SK-N-SH (cell line): ENCODE measurements around the gene LMTK2. TPM values are rescaled to one million over a fixed set of nuclear protein-coding genes. Genes with fewer than 3 reads are reported as not detected.

Experiments
- CTCF ChIA-PET: fragments of 300-600, 350-600 bp; formaldehyde crosslinking; extraction: SDS; loops from one replicate; lab custom pipeline; 2021; lab: Yijun Ruan, JAX
- POLR2A ChIA-PET: fragments of 350-600 bp; sonication (Branson Sonifier 250); formaldehyde crosslinking; extraction: SDS; loops from one replicate; lab custom pipeline; 2020; ENCODE audit warnings: antibody characterized with exemption, inconsistent platforms; lab: Yijun Ruan, JAX
- DNase-seq: peaks from one replicate; pipeline ENCODE4 v3.0.0; 2012
- H2AFZ ChIP-seq: fragments of 200-600 bp; sonication (generic); 2 replicates; pipeline ENCODE4 v1.8.1; 2016; ENCODE audit warnings: antibody characterized with exemption, mild to moderate bottlenecking, low read depth
- H3F3A ChIP-seq: fragments of 200-600 bp; sonication (generic); replicated peaks from 2 replicates; pipeline ENCODE3; 2016; ENCODE audit warnings: antibody characterized with exemption, mild to moderate bottlenecking; ENCODE audit not compliant: insufficient read depth
- H3K27ac ChIP-seq, 2 experiments: fragments of 200-500 bp in 1 of 2; fragments of 200-600 bp in 1 of 2; sonication (Bioruptor generic) in 1 of 2; sonication (generic), shearing (Covaris generic) in 1 of 2; 2 replicates each; pipeline versions ENCODE4 v1.5.1 to v1.6.1; 2014 to 2016; ENCODE audit warnings: low read depth in 2 of 2, inconsistent platforms in 1 of 2, low read length in 1 of 2, mild to moderate bottlenecking in 1 of 2, mixed read lengths in 1 of 2
- H3K27me3 ChIP-seq: fragments of 200-600 bp; sonication (generic), shearing (Covaris generic); 2 replicates; pipeline ENCODE4 v1.6.1; 2016; ENCODE audit warnings: mixed run types; ENCODE audit not compliant: insufficient read depth
- H3K36me3 ChIP-seq, 2 experiments: fragments of 200-500 bp in 1 of 2; fragments of 200-600 bp in 1 of 2; sonication (Bioruptor generic) in 1 of 2; sonication (generic) in 1 of 2; replicated peaks in 1 of 2; 2 replicates each; pipeline versions ENCODE3 to v1.5.1; 2014 to 2016; ENCODE audit warnings: low read length in 1 of 2, mild to moderate bottlenecking in 1 of 2; ENCODE audit not compliant: insufficient read depth in 2 of 2, control insufficient read depth in 1 of 2
- H3K4me1 ChIP-seq, 2 experiments: fragments of 200-500 bp in 1 of 2; fragments of 200-600 bp in 1 of 2; sonication (Bioruptor generic) in 1 of 2; sonication (generic), shearing (Covaris generic) in 1 of 2; 2 replicates each; pipeline versions ENCODE4 v1.5.1 to v1.6.1; 2014 to 2016; ENCODE audit warnings: low read depth in 1 of 2, low read length in 1 of 2, mixed run types in 1 of 2; ENCODE audit not compliant: insufficient read depth in 2 of 2, control insufficient read depth in 1 of 2
- H3K4me2 ChIP-seq: fragments of 200-600 bp; sonication (generic), shearing (Covaris generic); 2 replicates; pipeline ENCODE4 v1.6.1; 2017; ENCODE audit warnings: mixed run types
- H3K4me3 ChIP-seq, 2 experiments: fragments of 200-500 bp in 1 of 2; fragments of 200-600 bp in 1 of 2; sonication (Bioruptor generic) in 1 of 2; sonication (generic), shearing (Covaris generic) in 1 of 2; 2 replicates each; pipeline versions ENCODE4 v1.5.1 to v1.8.1; 2014 to 2016; ENCODE audit warnings: low read depth in 2 of 2, inconsistent platforms in 1 of 2, low read length in 1 of 2, mild to moderate bottlenecking in 1 of 2, mixed read lengths in 1 of 2, moderate library complexity in 1 of 2
- H3K79me2 ChIP-seq: fragments of 200-600 bp; sonication (generic); 2 replicates; pipeline ENCODE4 v1.8.1; 2017; ENCODE audit warnings: mild to moderate bottlenecking; ENCODE audit not compliant: insufficient read depth
- H3K9ac ChIP-seq: fragments of 200-600 bp; sonication (generic); 2 replicates; pipeline ENCODE4 v1.6.1; 2017; ENCODE audit warnings: mixed run types
- H3K9me2 ChIP-seq: fragments of 200-600 bp; sonication (generic); 2 replicates; pipeline ENCODE4 v1.6.1; 2017; ENCODE audit warnings: mixed run types
- H3K9me3 ChIP-seq: fragments of 200-600 bp; sonication (generic); 2 replicates; pipeline ENCODE4 v1.6.1; 2017; ENCODE audit warnings: mixed run types, mild to moderate bottlenecking, moderate library complexity
- H4K20me1 ChIP-seq: fragments of 200-600 bp; sonication (generic); 2 replicates; pipeline ENCODE4 v1.6.1; 2017; ENCODE audit warnings: mild to moderate bottlenecking, mixed run types; ENCODE audit not compliant: insufficient read depth
- CHD2 ChIP-seq: fragments of 150-350 bp; IDR thresholded peaks from 2 replicates; pipeline ENCODE4 v1.6.1; 2018; ENCODE audit warnings: low read length; ENCODE audit not compliant: partially characterized antibody
- ELF1 ChIP-seq: IDR thresholded peaks from 2 replicates; pipeline ENCODE4 v1.4.0; 2012
- EP300 ChIP-seq, 2 experiments: IDR thresholded peaks; 2 replicates each; pipeline versions ENCODE4 v1.4.0 to v1.6.1; 2012; ENCODE audit warnings: borderline replicate concordance in 1 of 2, low read depth in 1 of 2, low read length in 1 of 2
- FOSL2 ChIP-seq: IDR thresholded peaks from 2 replicates; pipeline ENCODE4 v1.4.0; 2012; ENCODE audit warnings: low read depth, mild to moderate bottlenecking, moderate library complexity, borderline replicate concordance
- FOXJ3 ChIP-seq: sonication (generic); formaldehyde crosslinking; IDR thresholded peaks from 2 replicates; pipeline ENCODE4 v1.5.1; 2020; ENCODE audit warnings: mild to moderate bottlenecking, missing genetic modification reagents
- GABPA ChIP-seq: IDR thresholded peaks from 2 replicates; pipeline ENCODE4 v1.4.0; 2012; ENCODE audit warnings: low read depth, mild to moderate bottlenecking
- MXI1 ChIP-seq: IDR thresholded peaks from 2 replicates; pipeline ENCODE4 v1.6.1; 2012; ENCODE audit warnings: mild to moderate bottlenecking, low read depth, low read length, improper control_type of control experiment
- NFIC ChIP-seq: IDR thresholded peaks from 2 replicates; pipeline ENCODE4 v1.4.0; 2012; ENCODE audit warnings: borderline replicate concordance
- NRF1 ChIP-seq: IDR thresholded peaks from 2 replicates; pipeline ENCODE4 v1.6.1; 2012; ENCODE audit warnings: low read depth, mild to moderate bottlenecking, low read length
- POLR2AphosphoS5 ChIP-seq: IDR thresholded peaks from 2 replicates; pipeline ENCODE4 v1.6.1; 2012; ENCODE audit warnings: low read depth, low read length
- RAD21 ChIP-seq: IDR thresholded peaks from 2 replicates; pipeline ENCODE4 v1.6.1; 2012; ENCODE audit warnings: mild to moderate bottlenecking, low read length
- RFX5 ChIP-seq: IDR thresholded peaks from 2 replicates; pipeline ENCODE4 v1.6.1; 2012; ENCODE audit warnings: mild to moderate bottlenecking, improper control_type of control experiment, low read length
- SIN3A ChIP-seq: IDR thresholded peaks from 2 replicates; pipeline ENCODE4 v1.6.1; 2012; ENCODE audit warnings: low read depth, mild to moderate bottlenecking, low read length, moderate library complexity, borderline replicate concordance
- SMC3 ChIP-seq: IDR thresholded peaks from 2 replicates; pipeline ENCODE4 v1.6.1; 2012; ENCODE audit warnings: low read depth, low read length, improper control_type of control experiment
- TCF12 ChIP-seq: IDR thresholded peaks from 2 replicates; pipeline ENCODE4 v1.4.0; 2012
- TEAD4 ChIP-seq: IDR thresholded peaks from 2 replicates; pipeline ENCODE4 v1.4.0; 2012; ENCODE audit warnings: mild to moderate bottlenecking, borderline replicate concordance; ENCODE audit not compliant: insufficient read depth
- USF1 ChIP-seq: IDR thresholded peaks from 2 replicates; pipeline ENCODE4 v1.4.0; 2012; ENCODE audit warnings: low read depth, borderline replicate concordance
- ZBTB33 ChIP-seq: IDR thresholded peaks from 2 replicates; pipeline ENCODE4 v1.4.0; 2012; ENCODE audit warnings: low read depth, borderline replicate concordance
- WGBS: methylation state at CpG from one replicate; pipeline ENCODE4 v1.1.6; 2017; ENCODE audit warnings: low lambda C conversion rate; 5-methylcytosine and 5-hydroxymethylcytosine counted together
- polyA plus RNA-seq, 3 experiments: library from polyadenylated mRNA; depleted of rRNA; stranded (reverse); fragments of >200 nt; gene quantifications; 2 replicates each; pipeline ENCODE4 v1.2.3, GENCODE V29; 2012
- TF ChIP-seq, protein P1 (sequence below): fragments of 150-350 bp; IDR thresholded peaks from 2 replicates; pipeline ENCODE4 v1.6.1; 2016; ENCODE audit warnings: mild to moderate bottlenecking, low read depth, low read length
- TF ChIP-seq, protein P2 (sequence below): IDR thresholded peaks from 2 replicates; pipeline ENCODE4 v1.6.1; 2012; ENCODE audit warnings: mild to moderate bottlenecking, low read depth, low read length, moderate library complexity

Gene LMTK2
- polyA plus RNA-seq, 1 of the 3 experiments (the other 2 are of a cell fraction), result 9.0 TPM

GRCh38 chr7:98228801-98229200 lies 122.1 kb downstream of the LMTK2 start:
- CTCF ChIA-PET, result no interaction called here
- Histone ChIP-seq H3F3A (peaks cover 4% of the 10 kb centered on the region), H3K4me3 (no peak overlapping the region), H3K4me2 (no peak overlapping the region), H3K79me2 (no peaks in the 10 kb centered on the region), H3K27me3 (no peaks in the 10 kb centered on the region), H3K4me1 (peaks cover 0 to 2% of the 10 kb centered on the region in 2 experiments; a peak in 1 of 4 replicates), H3K36me3 (peaks cover 0 to 7% of the 10 kb centered on the region in 2 experiments), H3K9me2 (no peaks in the 10 kb centered on the region), H2AFZ (no peak overlapping the region), H4K20me1 (no peaks in the 10 kb centered on the region), H3K9ac (no peak overlapping the region), H3K27ac (no peak overlapping the region), H3K9me3 (no peaks in the 10 kb centered on the region)
- TF ChIP-seq RFX5, result no peak
- no peak for TF ChIP-seq ZBTB33
- no peak for TF ChIP-seq USF1
- TF ChIP-seq FOSL2, result no peak
- POLR2A ChIA-PET, result no interaction called here
- DNase-seq, result no peak
- 95% methylated on average over 10 of the region's 16 CpGs for WGBS

GRCh38 chr7:98229441-98229840 lies 122.8 kb downstream of the LMTK2 start:
- H2AFZ ChIP-seq, result no peak overlapping the region
- ChIA-PET POLR2A (no interaction called here), CTCF (no interaction called here)
- H3K79me2 ChIP-seq, result no peaks in the 10 kb centered on the region
- H3K27me3 ChIP-seq, result no peaks in the 10 kb centered on the region
- no peak overlapping the region for H3K4me3 ChIP-seq
- H3K4me2 ChIP-seq, result no peak overlapping the region
- peaks cover 4% of the 10 kb centered on the region for H3F3A ChIP-seq
- no peaks in the 10 kb centered on the region for H4K20me1 ChIP-seq
- WGBS, result 93% methylated on average over 7 of the region's 11 CpGs
- no peak overlapping the region for H3K9ac ChIP-seq
- peaks cover 0 to 7% of the 10 kb centered on the region in 2 experiments for H3K36me3 ChIP-seq
- no peak for DNase-seq
- H3K27ac ChIP-seq, result no peak overlapping the region
- no peaks in the 10 kb centered on the region for H3K9me2 ChIP-seq
- H3K9me3 ChIP-seq, result no peaks in the 10 kb centered on the region
- peaks cover 0 to 2% of the 10 kb centered on the region in 2 experiments; a peak in 1 of 4 replicates for H3K4me1 ChIP-seq
- TF ChIP-seq POLR2AphosphoS5 (no peak), NFIC (no peak), SIN3A (no peak), FOXJ3 (CRISPR knock-in tag) (no peak), MXI1 (no peak), TEAD4 (no peak), SMC3 (no peak), TCF12 (no peak), CHD2 (no peak), NRF1 (no peak), EP300 (IDR thresholded peaks at IDR 0.05; ENCODE audit: borderline replicate concordance in 1 of 2, low read depth in 1 of 2, low read length in 1 of 2) (no peak), RAD21 (no peak), GABPA (no peak), ELF1 (no peak)
- TF ChIP-seq, protein P1, sequence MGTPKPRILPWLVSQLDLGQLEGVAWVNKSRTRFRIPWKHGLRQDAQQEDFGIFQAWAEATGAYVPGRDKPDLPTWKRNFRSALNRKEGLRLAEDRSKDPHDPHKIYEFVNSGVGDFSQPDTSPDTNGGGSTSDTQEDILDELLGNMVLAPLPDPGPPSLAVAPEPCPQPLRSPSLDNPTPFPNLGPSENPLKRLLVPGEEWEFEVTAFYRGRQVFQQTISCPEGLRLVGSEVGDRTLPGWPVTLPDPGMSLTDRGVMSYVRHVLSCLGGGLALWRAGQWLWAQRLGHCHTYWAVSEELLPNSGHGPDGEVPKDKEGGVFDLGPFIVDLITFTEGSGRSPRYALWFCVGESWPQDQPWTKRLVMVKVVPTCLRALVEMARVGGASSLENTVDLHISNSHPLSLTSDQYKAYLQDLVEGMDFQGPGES, result no peak
- TF ChIP-seq, protein P2, sequence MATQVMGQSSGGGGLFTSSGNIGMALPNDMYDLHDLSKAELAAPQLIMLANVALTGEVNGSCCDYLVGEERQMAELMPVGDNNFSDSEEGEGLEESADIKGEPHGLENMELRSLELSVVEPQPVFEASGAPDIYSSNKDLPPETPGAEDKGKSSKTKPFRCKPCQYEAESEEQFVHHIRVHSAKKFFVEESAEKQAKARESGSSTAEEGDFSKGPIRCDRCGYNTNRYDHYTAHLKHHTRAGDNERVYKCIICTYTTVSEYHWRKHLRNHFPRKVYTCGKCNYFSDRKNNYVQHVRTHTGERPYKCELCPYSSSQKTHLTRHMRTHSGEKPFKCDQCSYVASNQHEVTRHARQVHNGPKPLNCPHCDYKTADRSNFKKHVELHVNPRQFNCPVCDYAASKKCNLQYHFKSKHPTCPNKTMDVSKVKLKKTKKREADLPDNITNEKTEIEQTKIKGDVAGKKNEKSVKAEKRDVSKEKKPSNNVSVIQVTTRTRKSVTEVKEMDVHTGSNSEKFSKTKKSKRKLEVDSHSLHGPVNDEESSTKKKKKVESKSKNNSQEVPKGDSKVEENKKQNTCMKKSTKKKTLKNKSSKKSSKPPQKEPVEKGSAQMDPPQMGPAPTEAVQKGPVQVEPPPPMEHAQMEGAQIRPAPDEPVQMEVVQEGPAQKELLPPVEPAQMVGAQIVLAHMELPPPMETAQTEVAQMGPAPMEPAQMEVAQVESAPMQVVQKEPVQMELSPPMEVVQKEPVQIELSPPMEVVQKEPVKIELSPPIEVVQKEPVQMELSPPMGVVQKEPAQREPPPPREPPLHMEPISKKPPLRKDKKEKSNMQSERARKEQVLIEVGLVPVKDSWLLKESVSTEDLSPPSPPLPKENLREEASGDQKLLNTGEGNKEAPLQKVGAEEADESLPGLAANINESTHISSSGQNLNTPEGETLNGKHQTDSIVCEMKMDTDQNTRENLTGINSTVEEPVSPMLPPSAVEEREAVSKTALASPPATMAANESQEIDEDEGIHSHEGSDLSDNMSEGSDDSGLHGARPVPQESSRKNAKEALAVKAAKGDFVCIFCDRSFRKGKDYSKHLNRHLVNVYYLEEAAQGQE, result no peak
